ENCODE results near the gene FSTL5.

FSTL5 gene

GRCh38 chr4:161937596-161937995 lies 226.2 kb downstream of the FSTL5 start:
- no peak for DNase-seq

DNA sequence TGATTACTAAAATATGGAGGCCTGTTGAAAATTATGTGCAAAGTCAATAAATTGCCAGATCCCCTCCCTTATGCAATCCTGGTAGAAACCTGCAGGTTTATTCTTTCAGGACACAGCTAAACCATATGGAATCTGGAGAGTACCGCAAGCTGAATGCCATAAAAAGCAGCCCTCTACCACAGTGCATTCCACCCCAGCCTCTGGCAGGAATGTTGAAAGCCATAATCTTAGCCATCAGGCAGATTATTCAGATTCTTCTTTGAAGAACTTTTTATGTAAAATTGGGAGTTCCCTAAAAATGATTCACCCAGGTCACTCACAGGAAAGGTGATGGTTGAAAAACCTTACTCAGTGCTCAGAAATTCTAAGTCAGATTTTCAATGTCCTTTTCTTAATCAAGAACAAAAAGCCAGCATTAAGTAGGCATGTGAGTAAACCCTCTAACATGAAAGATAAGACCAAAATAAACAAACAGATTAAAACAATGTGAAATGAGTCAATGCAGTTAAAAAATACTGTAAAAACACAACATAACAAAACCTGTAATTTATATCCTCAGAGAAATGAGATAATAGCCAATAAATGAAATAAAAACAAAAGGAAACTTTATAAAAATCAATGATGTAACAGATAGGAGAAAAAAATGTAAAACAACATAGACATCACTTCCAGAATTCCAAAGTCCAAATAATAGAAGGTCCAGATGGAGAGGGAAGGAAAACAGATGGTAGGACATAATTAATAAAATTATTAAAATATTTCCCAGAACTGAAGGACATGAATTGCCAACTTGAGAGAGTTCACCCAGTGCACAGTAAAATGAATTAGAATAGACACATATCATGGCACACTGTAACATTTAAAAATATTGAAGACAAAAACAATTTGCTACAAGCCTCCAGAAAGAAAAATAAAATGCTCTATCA lies 226.9 kb downstream of the FSTL5 start:
- DNase-seq = no peak

DNA sequence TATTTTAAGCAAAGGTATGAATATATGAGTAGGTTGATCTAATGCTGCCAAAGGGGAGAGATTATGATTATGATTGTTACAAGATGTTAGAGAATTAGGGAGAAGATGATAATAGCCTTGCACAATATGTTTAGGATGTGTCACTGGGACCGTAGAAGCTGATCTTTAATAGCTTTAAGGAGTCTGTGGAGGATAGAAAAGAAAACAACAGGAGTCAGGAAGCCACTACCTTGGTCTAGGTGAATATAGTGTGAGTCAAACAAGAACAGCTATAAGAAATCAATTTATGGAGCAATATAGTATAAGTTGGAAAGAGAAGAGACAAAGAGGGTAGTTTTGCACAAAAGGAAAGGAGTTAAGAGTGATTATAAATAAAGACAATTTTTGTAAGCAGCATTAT lies 232.7 kb downstream of the FSTL5 start:
- DNase-seq = no peak

DNA sequence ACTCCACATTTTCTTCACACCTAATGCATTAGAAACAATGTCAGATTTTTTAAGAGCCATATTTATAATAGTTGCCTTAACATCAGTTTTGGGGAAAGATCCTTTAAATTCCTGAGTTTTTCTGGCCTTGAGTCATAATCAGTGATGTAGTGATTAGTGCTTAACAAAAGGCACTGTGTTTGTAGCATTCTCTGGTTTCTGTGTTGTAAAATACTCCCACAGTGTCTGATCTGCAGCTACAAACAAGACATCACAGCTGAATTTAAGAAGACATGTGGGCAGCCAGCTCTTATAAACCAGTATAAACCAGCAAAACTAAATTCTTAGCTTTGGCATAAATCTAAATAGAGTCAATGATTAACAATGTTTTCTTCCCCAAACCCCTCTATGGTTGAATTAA lies 233.8 kb downstream of the FSTL5 start:
- DNase-seq = peak in 3 of 56 donors; percentile 3 to 52 (median 23)

DNA sequence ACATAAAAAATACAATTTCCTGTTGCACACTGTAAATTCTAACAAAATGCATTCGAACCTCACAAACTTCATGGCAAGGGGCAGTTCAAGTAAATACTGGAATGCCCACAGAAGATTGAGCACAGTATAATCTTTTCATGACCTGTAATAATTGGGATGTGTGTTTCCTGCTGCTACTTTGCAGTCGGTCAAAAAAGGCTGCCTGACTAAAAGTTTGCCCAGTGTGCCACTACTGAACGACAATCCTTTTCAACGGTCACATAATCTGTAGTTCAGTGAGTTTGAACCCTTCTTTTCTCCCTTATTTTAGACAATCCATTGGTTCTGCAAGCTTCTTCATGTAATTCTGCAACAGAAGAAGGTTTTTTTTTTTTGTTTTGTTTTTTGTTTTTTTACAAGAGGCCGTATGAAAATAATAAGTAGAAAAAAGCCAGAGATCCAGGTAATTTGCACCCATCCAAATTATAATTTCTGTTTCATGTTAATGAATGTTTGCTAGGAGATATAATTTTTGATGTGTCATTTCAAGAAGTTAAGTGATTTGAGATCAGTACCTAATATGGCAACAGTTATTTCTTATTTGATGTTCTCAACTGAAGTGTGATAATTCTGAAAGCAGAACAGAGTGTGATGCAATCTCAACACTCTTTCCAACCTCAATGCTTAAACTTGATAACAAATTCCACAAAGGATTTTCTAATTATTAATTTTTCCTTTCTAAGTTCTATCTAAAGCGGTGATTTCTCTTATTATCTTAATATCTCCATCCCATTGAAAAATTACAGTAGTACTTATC lies 237.6 kb downstream of the FSTL5 start:
- no peak for DNase-seq

GRCh38 chr4:161920304-161921052 lies 243.3 kb downstream of the FSTL5 start:
- no peak for DNase-seq

DNA sequence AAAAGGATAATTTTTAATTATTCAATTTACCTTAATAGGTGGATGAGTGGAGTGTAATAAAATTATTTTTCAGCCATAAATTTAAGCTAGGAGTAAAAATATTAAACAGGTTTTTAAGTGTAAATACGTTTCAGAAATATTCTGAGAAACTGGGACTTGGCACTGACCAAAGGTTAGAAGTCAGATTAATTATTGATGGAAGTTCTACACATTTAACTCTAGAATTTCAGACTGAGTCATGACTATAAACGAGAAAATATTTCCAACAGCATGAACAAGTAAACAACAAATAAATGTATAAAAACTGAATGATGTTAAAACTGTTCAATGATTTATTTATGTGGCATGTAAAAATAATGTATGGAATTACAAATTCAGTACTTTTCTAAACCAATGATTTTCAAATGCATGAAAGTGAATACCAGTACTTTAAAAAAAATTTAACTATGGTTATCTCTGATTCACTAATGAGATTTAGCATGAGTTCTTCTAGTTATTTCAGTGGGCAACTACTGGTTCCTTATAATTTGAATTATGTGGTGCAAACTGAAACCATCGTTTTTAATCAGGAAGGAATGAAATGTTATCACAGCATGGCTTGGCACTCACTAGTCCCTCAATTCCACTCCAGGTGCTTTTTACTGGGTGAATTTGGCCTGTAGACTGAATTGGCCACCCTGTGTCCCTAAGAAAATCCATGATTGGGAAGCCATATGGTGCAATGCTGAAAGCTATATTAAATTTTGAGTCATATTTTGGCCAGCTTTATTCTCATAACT lies 244.2 kb downstream of the FSTL5 start:
- DNase-seq = no peak

GRCh38 chr4:161916035-161916434 lies 247.8 kb downstream of the FSTL5 start:
- DNase-seq = no peak

DNA sequence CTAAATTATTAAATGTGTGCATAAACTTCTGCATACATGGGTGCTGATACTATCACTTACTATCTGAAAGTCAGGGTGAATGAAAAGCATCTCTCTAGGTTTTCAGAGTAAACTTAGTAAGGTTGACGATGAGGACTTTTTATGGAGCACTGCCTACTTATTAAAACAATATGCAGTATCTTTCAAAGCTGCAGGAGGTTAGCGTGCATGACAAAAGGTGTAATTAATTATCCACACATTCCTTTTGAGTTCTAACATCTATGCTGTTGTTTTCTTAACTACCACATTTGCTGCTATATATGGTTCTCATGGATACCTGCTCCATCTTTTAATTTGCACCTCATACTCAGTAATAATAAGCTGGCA lies 256.2 kb downstream of the FSTL5 start:
- no peak for DNase-seq

GRCh38 chr4:161906836-161907589 lies 256.8 kb downstream of the FSTL5 start:
- DNase-seq = no peak

- no peak for DNase-seq
Observed at GRCh38 chr4:161900110-161900509, 263.7 kb downstream of the FSTL5 start.

GRCh38 chr4:161894493-161895167 lies 269.2 kb downstream of the FSTL5 start:
- DNase-seq = no peak

GRCh38 chr4:161894014-161894413 lies 269.8 kb downstream of the FSTL5 start:
- no peak for DNase-seq

- DNase-seq = no peak
Observed at GRCh38 chr4:161893566-161893965, 270.2 kb downstream of the FSTL5 start.

GRCh38 chr4:161892951-161893350 lies 270.8 kb downstream of the FSTL5 start:
- no peak for DNase-seq

- DNase-seq = no peak
Observed at GRCh38 chr4:161883157-161883556, 280.6 kb downstream of the FSTL5 start.

DNA sequence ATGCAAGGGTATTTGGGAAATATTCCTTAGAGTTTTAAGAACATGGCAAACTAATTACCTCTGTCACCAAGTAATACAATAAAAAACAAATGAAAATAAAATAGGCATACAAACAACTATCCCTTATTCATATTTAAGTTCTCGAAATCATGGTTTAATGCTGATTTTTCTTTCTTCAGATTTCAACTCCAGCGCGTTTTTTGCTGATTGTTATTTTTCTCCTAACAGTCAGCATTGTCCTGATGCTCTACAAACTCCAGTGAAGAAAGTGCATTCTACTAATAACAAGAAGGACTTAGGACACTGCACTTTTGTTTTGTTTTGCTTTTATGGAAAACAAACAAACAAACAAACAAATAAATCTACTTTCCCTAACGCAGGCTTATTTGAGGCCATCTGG lies 282.4 kb downstream of the FSTL5 start:
- no peak for DNase-seq

DNA sequence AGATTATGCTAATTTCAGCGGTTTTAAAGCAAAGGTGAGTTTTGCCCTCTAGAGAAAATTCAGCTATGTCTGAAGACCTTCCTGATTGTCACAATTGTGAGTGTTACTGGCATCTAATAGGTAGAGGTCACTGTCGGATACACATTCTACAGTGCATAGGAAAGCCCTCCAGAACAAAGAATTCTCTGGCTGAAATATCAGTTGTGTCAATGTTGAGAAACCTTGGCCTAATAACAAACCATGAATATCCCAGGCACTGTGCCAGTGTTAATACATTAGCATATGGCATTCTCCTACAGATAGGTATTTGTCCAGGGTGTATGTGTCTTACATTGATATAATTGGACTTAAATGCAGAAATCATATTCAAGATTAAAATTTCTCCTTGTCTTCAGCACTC lies 294.3 kb downstream of the FSTL5 start:
- DNase-seq = no peak

DNA sequence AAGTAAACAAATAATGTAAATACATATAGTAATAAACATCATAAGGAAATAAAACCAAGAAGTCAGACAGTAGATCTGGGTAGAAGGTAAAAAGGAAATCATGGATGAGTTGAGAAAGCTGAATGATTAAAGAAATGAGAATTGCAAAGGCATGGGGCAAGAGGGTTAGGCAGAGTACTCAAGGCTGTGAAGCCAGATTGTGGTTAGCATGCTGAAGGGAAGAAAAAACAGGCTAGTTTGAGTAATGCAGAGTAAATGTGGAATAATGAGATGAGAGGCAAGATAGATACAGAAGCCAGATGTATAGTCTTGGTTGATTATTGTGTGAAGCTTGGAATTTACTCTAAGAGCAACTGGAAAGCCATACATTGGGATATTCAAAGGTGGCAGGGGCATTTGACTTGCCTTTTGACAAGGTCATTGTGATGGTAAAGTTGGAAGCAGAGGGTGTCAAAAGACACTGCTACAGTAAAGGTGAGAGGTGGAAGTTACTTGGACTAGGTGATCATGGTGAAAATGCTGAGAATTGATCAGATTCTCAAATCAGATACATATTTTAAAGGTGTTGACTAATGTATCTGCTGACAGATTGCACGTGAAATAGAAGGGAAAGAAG lies 307.0 kb downstream of the FSTL5 start:
- no peak for DNase-seq
